HCT116 (cell line): ENCODE data around the gene PPFIBP1.

ENCODE experiments used
- ELF1 ChIP-seq: IDR thresholded peaks from 2 replicates; pipeline ENCODE4 v1.6.1; 2012; ENCODE audit warnings: low read depth, borderline replicate concordance
- MAX ChIP-seq: IDR thresholded peaks from 2 replicates; pipeline ENCODE4 v1.6.1; 2012
- POLR2A ChIP-seq: IDR thresholded peaks from 2 replicates; pipeline ENCODE4 v1.7.0; 2011; ENCODE audit warnings: borderline replicate concordance; ENCODE audit not compliant: insufficient read depth, insufficient read length; ENCODE audit errors: extremely low read depth
- SIN3A ChIP-seq: IDR thresholded peaks from 2 replicates; pipeline ENCODE4 v1.6.1; 2012; ENCODE audit warnings: low read depth
- TF ChIP-seq, protein P1 (sequence below), 3 experiments: fragments of 200-600 bp in 1 of 3; sonication (generic) in 1 of 3; IDR thresholded peaks in 2 of 3; conservative IDR thresholded peaks in 1 of 3; 2 replicates each; pipeline ENCODE4 v1.5.1; 2012 to 2017; ENCODE audit warnings: low read depth in 2 of 3, low read length in 2 of 3, antibody characterized with exemption in 1 of 3, borderline replicate concordance in 1 of 3, control low read depth in 1 of 3, mild to moderate bottlenecking in 1 of 3, mixed read lengths in 1 of 3, mixed run types in 1 of 3, moderate library complexity in 1 of 3; ENCODE audit not compliant: insufficient read depth in 1 of 3

DNA sequence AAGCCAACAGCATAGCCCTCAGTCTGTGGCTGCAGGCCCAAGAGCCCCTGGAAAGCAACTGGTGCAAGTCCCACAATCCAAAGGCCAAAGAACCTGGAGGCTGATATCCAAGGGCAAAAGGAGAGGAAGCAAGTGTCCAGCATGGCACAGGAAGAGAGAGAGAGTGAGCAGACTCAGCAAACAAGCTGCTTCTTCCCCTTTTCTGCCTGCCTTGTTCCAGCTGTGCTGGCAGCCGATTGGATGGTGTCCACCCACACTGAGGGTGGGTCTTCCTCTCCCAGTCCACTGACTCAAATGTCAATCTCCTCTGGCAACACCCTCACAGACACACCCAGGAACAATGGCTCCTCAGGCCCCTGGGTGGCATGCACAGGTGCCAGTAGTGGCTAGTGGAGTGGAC is 44.0 kb upstream of the PPFIBP1 start:
- TF ChIP-seq, protein P1, sequence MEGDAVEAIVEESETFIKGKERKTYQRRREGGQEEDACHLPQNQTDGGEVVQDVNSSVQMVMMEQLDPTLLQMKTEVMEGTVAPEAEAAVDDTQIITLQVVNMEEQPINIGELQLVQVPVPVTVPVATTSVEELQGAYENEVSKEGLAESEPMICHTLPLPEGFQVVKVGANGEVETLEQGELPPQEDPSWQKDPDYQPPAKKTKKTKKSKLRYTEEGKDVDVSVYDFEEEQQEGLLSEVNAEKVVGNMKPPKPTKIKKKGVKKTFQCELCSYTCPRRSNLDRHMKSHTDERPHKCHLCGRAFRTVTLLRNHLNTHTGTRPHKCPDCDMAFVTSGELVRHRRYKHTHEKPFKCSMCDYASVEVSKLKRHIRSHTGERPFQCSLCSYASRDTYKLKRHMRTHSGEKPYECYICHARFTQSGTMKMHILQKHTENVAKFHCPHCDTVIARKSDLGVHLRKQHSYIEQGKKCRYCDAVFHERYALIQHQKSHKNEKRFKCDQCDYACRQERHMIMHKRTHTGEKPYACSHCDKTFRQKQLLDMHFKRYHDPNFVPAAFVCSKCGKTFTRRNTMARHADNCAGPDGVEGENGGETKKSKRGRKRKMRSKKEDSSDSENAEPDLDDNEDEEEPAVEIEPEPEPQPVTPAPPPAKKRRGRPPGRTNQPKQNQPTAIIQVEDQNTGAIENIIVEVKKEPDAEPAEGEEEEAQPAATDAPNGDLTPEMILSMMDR (IDR thresholded peaks at IDR 0.05 in 2 of 3, conservative IDR thresholded peaks at IDR 0.05 in 1 of 3; ENCODE audit: borderline replicate concordance in 1 of 3, insufficient read depth in 1 of 3, low read depth in 2 of 3, low read length in 2 of 3) = no peak
- TF ChIP-seq SIN3A (no peak), POLR2A (no peak), ELF1 (no peak), MAX (no peak)
